Measurements from ENCODE around the gene WDR12. TPM values are rescaled to one million over a fixed set of nuclear protein-coding genes. Genes with fewer than 3 reads are reported as not detected.

Gene WDR12
- total RNA-seq, 1 donor from 2014 or later = 35.6 TPM

DNA sequence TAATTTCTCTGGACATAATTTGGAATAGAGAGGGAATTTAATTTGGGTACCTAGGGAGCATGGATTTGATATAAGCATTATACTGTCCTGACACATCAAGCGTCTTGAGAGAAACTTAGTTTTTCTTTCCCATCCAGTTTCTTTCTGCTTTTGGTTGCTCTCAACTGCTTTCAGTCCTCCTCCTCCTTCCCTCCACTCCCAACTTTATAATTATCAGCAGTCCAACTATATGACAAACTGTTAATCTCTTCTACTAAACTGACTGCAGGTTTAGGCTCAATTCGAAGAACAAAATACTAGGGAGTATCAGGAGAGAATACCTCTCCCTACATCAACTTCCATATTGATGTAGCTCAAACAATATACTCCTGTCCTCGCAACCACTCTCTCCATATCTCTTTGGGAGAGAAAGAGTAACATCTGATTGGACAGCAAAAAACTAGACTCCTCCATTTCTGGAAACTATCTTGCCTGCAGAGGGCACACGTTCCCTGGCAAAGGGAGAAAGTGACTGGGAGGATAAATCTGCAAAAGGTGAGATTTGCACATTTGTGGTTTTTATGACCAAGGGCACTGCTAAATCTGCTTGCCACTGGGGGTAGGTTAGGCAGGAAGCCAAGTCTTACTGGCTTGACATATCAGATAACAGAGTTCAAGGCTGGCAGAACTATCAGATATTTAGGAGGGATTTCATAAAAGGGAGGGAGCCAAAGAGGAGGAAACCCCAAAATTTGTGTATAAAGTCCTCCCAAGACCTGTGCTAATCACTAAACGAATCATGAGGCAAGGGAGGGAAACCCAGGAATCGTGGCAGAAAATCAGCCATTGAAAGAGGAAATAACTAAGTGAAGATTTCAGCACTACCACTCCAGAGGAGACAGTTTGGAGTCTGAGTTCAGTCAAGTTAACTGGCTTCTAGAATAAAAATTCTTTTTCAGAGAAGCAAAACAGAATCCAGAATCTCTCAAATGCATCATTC is 79.9 kb downstream of the WDR12 start:
- TF ChIP-seq, protein P1, sequence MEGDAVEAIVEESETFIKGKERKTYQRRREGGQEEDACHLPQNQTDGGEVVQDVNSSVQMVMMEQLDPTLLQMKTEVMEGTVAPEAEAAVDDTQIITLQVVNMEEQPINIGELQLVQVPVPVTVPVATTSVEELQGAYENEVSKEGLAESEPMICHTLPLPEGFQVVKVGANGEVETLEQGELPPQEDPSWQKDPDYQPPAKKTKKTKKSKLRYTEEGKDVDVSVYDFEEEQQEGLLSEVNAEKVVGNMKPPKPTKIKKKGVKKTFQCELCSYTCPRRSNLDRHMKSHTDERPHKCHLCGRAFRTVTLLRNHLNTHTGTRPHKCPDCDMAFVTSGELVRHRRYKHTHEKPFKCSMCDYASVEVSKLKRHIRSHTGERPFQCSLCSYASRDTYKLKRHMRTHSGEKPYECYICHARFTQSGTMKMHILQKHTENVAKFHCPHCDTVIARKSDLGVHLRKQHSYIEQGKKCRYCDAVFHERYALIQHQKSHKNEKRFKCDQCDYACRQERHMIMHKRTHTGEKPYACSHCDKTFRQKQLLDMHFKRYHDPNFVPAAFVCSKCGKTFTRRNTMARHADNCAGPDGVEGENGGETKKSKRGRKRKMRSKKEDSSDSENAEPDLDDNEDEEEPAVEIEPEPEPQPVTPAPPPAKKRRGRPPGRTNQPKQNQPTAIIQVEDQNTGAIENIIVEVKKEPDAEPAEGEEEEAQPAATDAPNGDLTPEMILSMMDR (IDR thresholded peaks at IDR 0.05) = peak; percentile 59
- no peaks in the 10 kb centered on the region for H3K36me3 ChIP-seq
- H3K4me1 ChIP-seq = no peaks in the 10 kb centered on the region
- H3K4me3 ChIP-seq = no peak overlapping the region
- DNase-seq (no peak), ATAC-seq (peak; percentile 84)
- no peak overlapping the region for H3K27ac ChIP-seq
- no peaks in the 10 kb centered on the region for H3K27me3 ChIP-seq
- no peaks in the 10 kb centered on the region for H3K9me3 ChIP-seq
- intact Hi-C loops (cut with DNase I) = no loop called here

DNA sequence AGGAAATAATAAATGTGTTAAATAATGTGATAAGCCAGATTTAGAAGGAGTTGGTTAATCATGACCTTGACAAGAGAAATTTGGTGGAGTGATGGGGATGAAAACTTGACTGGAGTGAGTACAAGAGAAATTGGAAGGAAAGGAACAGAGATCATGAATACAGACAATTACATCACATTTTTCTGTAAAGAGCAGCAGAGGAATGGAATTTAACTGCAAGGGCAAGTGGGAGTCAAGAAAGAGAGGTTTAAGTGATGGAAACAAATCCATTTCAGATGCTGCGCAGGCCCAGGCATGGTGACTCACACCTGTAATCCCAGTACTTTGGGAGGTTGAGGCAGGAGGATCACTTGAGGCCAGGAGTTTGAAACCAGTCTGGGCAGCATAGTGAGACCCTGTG is 86.6 kb downstream of the WDR12 start:
- Histone ChIP-seq H3K36me3 (no peaks in the 10 kb centered on the region), H3K27ac (no peak overlapping the region), H3K27me3 (no peaks in the 10 kb centered on the region), H3K9me3 (no peaks in the 10 kb centered on the region), H3K4me3 (no peak overlapping the region), H3K4me1 (no peaks in the 10 kb centered on the region)
- TF ChIP-seq, protein P1 (IDR thresholded peaks at IDR 0.05) = no peak
- ATAC-seq (no peak), DNase-seq (no peak)
- intact Hi-C loops (cut with DNase I) = no loop called here

Other genes with a start within 250 kb of the WDR12 start
- gene ICA1L, start 39.9 kb downstream of the WDR12 start, total RNA-seq = 2.3 TPM
- 12.2 TPM for gene CARF, start 602 bp upstream of the WDR12 start, total RNA-seq
- gene NBEAL1, start 103.2 kb upstream of the WDR12 start, total RNA-seq = 73.4 TPM

All from upper lobe of right lung (tissue), 1 donor.